Upper lobe of left lung (tissue), 4 donors: ENCODE results near the gene SEC23A.

Experiments
- EP300 ChIP-seq, 4 donors: sonication (generic); formaldehyde crosslinking; IDR thresholded peaks; one replicate each; pipeline ENCODE4 v1.5.1; 2017; ENCODE audit warnings: antibody characterized with exemption in 4 of 4, control low read depth in 2 of 4
- POLR2A ChIP-seq, 4 donors: fragments of 450-650 bp; IDR thresholded peaks; one replicate each; pipeline ENCODE4 v1.5.1; 2016 to 2017; ENCODE audit warnings: antibody characterized with exemption in 4 of 4, mild to moderate bottlenecking in 2 of 4
- POLR2AphosphoS5 ChIP-seq, 2 donors: sonication (generic); formaldehyde crosslinking; IDR thresholded peaks; one replicate each; pipeline ENCODE4 v1.5.1; 2017; ENCODE audit warnings: antibody characterized with exemption in 2 of 2
- TF ChIP-seq, protein P1 (sequence below), 6 experiments: fragments of 450-650 bp in 4 of 6; fragments of 200-600 bp in 2 of 6; sonication (generic) in 2 of 6; IDR thresholded peaks; one replicate each; pipeline ENCODE4 v1.5.1; 2016 to 2019; ENCODE audit warnings: antibody characterized with exemption in 6 of 6

- TF ChIP-seq, protein P1, sequence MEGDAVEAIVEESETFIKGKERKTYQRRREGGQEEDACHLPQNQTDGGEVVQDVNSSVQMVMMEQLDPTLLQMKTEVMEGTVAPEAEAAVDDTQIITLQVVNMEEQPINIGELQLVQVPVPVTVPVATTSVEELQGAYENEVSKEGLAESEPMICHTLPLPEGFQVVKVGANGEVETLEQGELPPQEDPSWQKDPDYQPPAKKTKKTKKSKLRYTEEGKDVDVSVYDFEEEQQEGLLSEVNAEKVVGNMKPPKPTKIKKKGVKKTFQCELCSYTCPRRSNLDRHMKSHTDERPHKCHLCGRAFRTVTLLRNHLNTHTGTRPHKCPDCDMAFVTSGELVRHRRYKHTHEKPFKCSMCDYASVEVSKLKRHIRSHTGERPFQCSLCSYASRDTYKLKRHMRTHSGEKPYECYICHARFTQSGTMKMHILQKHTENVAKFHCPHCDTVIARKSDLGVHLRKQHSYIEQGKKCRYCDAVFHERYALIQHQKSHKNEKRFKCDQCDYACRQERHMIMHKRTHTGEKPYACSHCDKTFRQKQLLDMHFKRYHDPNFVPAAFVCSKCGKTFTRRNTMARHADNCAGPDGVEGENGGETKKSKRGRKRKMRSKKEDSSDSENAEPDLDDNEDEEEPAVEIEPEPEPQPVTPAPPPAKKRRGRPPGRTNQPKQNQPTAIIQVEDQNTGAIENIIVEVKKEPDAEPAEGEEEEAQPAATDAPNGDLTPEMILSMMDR (IDR thresholded peaks at IDR 0.05): no peak
- TF ChIP-seq POLR2AphosphoS5 (IDR thresholded peaks at IDR 0.05) (peak in 1 of 2 donors; percentile 46), POLR2A (IDR thresholded peaks at IDR 0.05) (no peak), EP300 (IDR thresholded peaks at IDR 0.05) (no peak)
Measured at GRCh38 chr14:39005044-39005880, 97.8 kb downstream of the SEC23A start.
